HG03432 (cell line): ENCODE data around the gene GADL1.

Source experiments
- ATAC-seq: cut with Tn5 transposase; IDR thresholded peaks from one replicate; pipeline ENCODE4 v1.9.1; 2021; ENCODE audit warnings: mild to moderate bottlenecking, moderate library complexity; ENCODE audit not compliant: unreplicated experiment

GADL1 gene, protein sequence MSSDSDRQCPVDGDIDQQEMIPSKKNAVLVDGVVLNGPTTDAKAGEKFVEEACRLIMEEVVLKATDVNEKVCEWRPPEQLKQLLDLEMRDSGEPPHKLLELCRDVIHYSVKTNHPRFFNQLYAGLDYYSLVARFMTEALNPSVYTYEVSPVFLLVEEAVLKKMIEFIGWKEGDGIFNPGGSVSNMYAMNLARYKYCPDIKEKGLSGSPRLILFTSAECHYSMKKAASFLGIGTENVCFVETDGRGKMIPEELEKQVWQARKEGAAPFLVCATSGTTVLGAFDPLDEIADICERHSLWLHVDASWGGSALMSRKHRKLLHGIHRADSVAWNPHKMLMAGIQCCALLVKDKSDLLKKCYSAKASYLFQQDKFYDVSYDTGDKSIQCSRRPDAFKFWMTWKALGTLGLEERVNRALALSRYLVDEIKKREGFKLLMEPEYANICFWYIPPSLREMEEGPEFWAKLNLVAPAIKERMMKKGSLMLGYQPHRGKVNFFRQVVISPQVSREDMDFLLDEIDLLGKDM

DNA sequence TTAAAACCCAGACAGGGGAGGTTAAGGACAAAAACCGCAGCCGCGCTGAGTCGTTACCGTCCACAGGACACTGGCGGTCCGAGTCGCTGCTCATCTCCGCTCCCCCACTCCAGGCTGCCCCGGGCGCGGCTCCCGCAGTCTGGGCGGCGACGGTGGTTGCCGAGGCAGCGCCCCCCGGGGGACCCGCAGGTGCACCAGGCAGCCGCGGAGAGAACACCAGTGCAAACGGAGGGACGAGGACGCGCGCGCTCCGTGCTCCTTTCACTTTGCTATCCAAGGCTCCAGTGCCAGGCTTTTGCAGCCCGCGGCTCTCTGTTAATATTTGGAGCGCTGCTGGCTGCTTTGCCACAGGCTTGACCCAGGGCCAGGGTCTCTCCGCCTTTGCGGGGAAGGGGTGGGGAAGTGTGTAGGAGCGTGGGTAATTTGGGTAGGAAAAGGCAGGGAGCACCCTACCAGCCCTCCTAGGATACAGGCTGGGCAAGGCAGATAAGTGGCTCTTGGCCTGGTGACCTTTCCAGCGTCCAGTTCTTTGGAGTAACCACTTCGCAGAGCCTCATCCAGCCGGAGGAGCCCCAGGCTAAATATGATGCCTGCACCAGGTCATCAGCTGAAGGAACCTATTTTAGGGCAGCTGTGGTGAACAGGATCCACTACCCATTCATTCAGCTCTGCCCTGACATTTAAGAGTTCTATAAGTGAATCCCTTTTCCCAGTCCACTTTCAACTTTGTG, at the start of gene GADL1:
Gene GADL1 (minus strand): TSS at position 141 of the 731 bp plus-strand sequence. CDS start 47 bp downstream, at position 94.
- no peak for ATAC-seq

DNA sequence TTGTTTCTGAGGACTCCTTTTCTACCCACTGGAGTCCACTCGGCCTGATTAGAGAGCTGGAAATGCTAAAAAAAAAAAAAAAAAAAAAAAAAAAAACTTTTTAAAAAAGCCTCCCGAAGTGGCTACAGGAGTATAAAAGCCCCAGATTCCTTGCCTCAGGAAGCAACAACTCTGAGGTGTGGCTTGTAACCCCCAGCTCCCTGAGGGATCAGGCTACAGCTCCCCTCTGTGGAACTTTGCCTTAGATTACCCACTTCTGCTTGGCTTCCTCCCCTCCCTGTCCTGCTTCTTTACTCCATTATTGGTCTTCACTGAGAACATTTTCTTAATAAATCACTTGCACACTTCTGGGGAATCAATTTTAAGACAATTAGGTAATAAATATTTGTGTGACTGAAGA, 49.7 kb upstream of the GADL1 start:
- no peak for ATAC-seq

DNA sequence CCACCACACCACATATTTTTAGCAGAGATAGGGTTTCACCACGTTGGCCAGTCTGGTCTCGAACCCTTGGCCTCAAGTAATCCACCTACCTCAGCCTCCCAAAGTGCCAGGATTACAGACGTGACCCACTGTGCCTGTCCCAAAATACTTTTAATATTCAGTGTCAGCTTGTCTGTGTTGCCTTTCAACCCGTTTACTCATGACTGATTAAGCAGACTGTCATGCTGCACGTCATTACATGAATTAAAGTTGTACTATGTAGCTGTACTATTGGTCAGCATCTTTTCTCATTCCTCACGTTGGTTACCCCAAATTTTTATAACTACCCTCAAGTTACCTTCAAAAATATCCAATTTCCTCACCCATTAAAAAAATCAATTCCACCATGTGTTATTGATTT, 48.7 kb upstream of the GADL1 start:
- no peak for ATAC-seq

DNA sequence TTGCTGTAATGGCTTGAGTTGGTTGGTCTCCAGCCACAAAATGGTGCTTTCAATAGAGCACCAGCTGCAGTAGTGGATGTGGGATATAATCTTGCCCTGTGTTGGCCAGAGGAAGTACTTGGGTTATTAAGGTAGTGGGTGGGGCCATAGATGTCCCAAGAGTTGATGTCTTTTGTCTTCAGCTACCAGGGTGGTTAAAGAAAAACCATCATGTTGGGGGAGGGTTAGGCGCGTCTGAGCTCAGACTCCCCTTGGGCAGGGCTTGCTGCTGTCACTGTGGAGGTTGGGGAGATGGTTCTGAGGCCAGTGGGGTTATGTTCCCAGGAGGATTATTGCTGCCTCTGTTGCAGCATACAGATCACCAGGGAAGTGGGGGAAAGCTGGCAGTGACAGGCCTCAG, 46.9 kb upstream of the GADL1 start:
- no peak for ATAC-seq

DNA sequence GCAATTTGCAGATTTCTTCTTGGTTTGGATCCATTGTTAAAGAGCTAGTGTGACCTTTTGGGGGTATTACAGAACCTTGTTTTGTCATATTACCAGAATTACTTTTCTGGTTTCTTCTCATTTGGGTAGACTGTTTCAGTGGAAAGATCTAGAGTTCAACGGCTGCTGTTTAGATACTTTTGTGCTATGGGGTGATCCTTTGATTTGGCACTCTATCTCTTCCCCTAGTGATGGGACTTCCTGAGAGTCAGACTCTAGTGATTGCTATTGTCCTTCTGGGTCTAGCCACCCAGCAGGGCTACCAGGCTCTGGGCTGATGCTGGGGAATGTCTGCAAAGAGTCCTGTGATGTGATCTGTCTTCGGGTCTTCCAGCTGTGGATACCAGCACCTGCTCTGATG, 46.3 kb upstream of the GADL1 start:
- no peak for ATAC-seq

DNA sequence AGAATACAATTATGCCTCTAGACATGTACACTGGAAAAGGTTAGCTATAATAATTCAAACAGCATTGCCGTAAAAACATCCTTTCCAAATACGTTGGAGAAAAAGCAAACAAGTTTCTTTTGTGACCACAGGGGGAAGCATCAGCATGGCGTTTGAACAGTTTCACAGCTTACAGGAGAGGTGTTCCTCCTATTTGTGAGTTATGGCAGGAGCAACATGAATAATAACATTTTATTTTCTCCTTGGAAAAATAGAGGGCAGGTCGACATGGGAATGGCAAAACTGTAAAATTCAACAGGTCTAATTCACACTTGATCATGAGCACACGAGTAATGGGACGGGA, 39.7 kb upstream of the GADL1 start:
- peak; percentile 68 for ATAC-seq

DNA sequence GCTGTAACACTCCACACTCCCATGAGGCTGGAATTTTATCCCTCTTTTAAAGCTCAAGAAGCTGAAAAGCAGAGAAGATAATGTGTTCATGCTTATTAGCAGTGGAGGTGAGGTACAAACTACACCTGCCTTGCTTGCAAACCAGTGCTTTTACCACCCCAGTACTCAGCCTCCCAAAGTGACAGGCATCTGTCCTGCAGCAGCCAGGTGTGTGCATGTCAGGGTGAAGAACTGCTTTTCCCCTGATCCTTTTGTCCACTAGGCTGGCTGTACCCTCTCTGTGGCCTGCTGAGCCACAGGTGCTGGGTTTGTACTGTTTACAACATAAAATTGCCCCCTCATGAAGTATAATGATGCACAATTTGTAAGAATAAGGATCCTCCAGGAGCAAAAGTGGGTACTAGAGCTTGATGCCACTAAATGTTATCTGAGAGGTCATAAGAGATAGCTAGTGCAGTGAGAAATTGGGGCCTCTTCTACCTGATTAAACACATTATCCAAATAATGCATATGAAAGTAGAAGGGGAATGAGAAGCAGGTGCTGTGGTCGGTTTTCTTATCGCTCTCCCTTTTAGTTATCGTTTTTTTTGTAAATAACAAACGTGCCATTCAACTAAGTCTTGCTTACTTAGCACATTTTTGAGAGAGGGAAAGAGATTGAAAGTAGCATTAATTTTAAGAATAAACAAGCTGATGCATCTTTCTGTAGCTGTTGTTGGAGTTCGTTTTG, 39.2 kb upstream of the GADL1 start:
- ATAC-seq, result peak; percentile 14

DNA sequence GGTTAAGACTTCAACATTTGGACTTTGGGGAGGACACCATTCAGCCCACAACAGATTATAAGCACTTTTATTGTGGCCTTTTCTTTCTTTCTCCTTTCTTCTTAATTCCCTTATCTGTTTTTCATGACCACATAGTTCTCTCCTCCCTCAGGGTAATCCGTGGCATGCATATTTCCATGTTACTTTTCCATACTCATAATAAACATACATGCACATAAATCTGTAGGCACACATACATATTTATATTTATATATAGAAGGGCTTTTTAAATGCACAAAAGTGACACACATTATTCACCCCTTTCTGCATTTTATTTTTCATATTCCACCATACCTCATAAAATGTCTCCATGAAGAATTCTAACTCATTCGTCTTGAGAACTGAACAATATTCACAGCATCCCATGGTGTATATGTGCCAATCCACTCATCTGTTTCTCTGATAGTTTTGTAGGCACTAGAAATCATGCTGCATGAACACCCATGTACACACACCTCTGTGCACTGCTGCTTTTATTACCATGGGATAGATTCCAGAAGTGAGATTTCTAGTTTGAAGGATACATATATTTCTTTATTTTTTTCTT, 38.1 kb upstream of the GADL1 start:
- no peak for ATAC-seq

DNA sequence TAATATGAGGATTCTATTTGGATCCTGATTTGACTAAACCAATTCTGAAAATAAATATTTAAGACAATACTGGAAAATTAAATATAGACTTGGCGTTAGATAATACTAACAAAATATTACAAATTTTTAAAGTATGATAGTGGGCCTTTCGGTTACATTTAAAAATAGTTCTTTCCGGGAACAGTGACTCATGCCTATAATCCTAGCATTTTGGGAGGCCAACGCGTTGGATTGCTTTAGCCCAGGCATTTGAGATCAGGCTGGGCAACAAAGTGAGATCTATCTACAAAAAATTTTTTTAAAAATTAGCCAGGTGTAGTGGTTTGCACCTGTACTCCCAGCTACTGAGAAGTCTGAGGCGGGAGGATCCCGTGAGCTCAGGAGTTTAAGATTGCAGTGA, 30.3 kb upstream of the GADL1 start:
- no peak for ATAC-seq

DNA sequence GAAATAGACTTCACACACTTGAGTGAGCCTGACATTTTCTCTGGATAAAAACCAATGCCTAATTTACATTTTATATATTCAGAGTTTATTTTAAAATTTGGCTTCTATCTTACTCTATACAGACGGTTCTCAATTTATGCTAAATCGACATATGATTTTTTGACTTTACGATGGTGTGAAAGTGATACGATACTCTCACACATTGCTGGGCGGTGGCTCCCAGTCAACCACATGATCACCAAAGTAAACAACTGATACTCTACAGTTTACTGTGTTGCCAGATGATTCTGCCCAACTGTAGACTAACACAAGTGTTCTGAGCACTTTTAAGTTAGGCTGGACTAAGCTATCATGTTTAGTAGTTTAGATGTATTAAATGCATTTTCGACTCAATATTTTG, 25.1 kb upstream of the GADL1 start:
- ATAC-seq, result no peak

DNA sequence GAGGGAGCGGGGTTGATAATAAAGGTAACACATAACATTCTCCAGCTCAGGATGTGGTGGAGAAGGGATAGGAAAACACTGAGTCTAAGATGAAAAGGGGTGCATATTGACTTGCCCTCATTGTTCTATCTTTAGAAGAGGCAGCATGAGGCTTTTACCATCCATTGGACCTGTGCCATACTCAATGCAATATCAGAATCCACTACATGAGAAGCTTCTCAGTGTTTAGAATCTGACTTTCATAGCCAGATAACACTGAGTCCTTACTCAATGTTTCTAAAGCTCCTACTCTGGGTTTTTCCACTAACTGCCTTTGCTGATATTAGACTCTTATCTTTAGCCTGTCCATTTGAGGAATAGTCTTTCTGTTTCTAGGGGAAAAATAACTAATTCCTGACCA, 24.3 kb upstream of the GADL1 start:
- ATAC-seq, result no peak

DNA sequence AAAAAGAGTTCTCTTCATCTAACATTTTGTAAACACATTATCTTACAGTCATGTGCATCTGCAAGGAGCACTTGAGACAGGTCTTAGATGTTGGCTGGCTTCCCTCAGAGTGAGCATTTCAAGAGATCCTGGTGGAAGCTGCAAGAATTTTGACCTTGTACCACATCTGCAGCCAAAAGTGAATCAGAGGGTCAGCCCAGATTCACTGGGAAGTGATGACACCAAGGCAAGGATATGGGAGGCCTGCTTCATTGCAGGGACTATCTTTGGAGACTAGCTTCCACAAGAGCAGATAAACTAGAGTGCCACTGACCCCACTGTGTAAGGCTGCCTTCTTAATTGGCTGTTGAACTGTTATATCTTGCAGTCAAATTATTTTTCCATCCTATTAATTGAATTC, 21.3 kb upstream of the GADL1 start:
- ATAC-seq, result no peak

DNA sequence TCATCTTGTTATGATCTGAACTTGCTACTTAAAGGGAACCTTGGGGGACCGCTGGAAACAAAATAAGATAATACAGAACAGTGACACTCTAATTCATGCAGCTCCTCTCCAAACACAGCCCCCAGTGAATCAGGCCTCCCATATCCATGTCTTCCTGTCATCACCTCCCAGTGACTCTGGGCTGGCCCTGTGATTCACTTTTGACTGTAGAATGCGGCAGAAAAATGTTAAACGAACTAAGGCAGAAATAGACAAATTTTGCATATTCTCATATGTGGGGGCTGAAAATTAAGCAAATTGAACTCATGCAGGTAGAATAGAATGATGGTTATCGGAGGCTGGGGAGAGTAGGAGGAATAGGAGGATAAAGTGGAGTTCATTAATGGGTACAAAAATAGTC, 20.2 kb upstream of the GADL1 start:
- no peak for ATAC-seq

DNA sequence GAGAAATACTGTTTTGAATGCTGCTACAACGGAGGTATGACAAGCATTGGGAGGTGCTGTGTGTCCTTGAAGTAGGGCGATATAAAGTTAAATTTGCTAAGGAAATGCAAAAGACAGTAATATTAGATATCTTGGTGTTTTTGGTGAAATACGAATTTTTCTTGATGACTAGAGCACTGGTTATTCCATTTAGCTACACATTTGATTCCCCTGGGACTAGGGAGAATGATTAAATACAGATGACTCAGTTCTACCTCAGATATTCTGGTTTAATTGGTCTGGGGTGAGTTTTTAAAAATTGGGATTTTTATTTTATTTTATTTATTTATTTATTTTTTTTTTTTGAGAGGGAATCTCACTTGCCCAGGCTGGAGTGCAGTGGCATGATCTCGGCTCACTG, 18.7 kb upstream of the GADL1 start:
- ATAC-seq, result no peak

DNA sequence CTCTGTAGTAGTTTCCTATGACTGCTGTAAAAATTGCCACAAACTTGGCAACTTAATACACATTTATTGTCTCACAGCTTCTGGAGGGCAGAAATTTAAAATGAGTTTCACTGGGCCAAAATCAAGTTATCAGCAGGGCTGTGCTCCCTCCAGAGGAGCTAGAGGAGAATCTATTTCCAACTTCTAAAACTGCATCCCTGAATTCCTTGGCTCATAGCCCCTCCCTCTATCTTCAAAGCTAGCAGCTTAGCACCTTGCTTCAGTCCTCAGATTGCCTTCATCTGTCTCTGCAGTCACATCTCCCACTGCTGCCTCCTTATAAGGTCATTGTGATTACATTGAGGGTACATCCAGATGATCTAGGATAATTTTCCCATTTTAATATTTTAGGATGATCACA, 17.8 kb upstream of the GADL1 start:
- ATAC-seq, result no peak

DNA sequence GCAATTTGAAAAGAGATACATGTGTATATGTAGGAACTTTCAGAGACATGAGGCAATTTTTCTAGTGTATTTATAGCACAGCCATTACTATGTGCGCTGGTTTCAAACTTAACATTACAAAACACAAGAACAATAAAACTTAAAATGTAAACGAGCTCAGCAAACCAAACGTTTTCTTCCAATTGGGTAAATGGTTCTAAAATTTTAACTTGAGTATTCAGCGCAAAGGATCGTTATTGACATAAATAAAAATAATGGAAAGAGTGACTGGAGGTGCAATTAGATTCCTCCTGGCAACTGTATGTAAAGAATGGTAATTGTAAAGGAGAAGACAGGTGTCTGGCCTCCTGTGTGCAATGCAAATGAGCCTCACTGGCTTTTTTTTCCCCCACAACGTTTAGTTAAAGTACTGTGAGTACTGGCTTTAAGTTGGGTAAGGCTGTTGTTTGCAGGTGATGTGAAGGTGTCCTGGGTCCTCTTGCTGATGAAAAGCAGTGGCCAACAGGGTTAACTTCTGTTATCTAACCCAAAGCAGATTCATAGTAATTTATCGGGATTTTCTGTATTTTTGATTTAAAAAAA, 14.1 kb upstream of the GADL1 start:
- no peak for ATAC-seq

DNA sequence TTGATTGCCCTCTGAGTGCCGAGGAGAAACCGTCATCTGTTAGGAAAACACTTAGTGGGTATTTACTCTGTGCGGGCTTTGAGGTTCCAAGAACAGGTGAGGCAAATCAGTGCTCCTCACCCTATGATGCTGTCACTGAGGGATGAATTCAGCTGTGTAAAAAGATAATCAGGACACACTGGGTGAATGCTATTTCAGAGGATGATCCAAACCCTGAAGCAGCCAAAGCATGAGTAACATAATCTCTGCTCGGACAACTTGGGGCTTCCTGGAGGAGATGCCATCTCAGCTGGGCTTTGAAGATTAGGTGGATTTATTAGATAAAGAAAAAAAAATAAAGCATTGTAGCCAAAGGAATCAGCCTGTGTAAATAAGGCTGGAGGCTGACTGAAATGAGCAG, 10.5 kb upstream of the GADL1 start:
- no peak for ATAC-seq

DNA sequence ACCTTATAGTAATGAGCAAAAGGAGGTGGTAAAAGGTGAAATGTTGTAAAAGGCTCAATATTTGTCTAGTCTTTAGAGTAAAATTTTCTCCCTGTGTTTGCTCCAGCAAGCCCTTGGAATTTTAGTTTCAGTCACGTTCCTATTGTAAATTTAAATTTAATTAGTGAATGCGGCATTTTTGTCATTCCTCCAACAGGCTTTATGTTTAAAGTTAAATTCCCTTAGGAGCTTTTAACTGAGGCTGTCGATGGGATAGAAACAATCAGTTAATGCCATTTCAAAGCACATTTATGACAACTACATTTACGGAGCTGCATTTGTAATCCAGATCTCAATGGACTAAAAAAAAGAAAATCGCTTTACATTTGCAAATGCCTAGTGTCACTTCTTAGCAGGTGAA, 868 bp upstream of the GADL1 start:
- ATAC-seq, result no peak

DNA sequence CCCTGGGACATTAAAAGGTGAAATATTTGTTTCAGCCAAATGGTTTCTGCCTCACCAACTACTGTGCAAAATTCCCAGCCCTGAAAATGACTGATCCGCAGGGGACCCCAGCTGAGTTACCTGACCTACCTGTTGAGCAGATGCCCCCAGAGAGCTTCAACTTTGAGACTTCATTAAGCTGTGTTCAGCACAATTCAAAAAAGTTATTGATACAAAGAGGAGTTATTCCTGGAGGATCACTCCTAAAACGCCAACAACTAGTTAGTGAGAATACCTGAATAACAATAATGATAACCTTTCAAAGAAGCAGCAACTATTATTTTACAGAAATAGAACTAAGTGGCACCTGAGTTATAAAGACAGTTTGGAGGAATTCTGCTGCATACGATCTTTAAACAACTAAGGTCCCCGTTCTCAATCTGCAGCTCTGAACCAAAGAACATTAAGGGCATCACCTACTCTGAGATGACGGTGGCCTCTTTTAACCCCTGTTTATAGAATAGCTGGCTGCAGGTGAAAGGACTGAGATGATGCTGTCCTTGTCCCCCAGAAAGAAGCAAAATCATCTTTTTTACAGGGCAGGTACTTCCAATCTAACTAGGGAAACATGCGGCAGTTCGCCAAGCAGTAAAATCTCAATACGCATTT, 659 bp downstream of the GADL1 start:
- ATAC-seq, result no peak

DNA sequence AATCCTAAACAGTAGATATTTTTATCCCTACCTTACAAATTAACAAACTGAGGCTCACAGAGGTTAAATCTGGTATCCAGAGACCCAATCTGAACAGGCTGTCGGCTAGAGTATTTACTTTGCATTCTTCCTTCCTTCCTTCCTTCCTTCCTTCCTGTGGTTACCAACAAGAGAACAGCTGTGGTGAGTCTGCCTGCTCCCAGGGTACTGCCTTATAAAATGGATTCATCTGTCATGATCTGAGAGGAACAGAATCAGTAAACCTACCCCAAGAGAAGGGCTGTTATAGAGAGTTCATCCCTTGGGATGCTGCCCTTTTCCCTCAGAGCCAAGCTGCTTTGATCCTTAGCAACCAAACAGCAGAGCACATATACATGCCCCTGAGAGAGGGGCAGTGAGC, 3.6 kb downstream of the GADL1 start:
- ATAC-seq, result no peak
